ENCODE measurements around the gene SMARCAL1. TPM values are rescaled to one million over a fixed set of nuclear protein-coding genes. Genes with fewer than 3 reads are reported as not detected.

The SMARCAL1 gene
- total RNA-seq, 1 donor from 2014 or later, result 5.3 TPM

DNA sequence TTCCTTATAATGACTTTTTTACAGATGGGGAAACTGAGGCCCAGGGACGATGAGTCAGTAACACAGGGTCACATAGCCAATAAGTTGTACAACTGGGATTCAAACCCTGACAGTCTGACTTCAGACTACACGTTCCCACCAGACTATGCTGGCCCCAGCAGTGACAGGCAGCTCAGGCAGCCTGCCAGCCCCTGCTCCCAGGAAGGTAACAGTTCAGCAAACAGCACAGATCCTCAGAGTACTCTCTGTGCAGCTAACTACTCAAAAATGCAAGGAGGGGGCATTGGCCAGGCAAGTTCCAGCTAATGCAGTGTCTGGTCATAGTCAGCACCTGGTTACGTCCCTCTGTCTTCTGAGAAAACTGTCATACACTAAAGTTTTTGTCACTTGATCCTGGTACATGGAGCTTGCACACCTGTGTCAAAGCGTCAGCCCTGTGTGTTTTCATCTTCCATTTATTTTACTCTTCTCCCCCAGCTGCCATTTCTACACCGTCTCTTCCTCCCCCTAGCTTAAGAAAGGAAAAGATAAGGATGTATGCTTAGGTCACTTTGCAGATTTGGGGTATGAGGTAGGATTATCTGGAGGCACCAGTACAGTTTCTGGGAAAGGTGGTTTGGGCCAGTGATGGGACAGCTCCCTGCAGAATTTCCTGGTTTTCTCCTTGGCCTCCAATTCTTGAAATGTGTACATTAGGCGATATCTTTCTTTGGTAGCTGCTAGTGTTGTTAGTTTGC lies 4.5 kb downstream of the SMARCAL1 start:
- Histone ChIP-seq H3K4me3 (no peak overlapping the region), H3K4me1 (no peaks in the 10 kb centered on the region), H3K27me3 (no peaks in the 10 kb centered on the region), H3K27ac (no peak overlapping the region), H3K9me3 (no peaks in the 10 kb centered on the region), H3K36me3 (peaks cover 29 to 56% of the 10 kb centered on the region in 2 donors)
- intact Hi-C loops (cut with DNase I), result no loop called here
- TF ChIP-seq, protein P1, sequence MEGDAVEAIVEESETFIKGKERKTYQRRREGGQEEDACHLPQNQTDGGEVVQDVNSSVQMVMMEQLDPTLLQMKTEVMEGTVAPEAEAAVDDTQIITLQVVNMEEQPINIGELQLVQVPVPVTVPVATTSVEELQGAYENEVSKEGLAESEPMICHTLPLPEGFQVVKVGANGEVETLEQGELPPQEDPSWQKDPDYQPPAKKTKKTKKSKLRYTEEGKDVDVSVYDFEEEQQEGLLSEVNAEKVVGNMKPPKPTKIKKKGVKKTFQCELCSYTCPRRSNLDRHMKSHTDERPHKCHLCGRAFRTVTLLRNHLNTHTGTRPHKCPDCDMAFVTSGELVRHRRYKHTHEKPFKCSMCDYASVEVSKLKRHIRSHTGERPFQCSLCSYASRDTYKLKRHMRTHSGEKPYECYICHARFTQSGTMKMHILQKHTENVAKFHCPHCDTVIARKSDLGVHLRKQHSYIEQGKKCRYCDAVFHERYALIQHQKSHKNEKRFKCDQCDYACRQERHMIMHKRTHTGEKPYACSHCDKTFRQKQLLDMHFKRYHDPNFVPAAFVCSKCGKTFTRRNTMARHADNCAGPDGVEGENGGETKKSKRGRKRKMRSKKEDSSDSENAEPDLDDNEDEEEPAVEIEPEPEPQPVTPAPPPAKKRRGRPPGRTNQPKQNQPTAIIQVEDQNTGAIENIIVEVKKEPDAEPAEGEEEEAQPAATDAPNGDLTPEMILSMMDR (IDR thresholded peaks at IDR 0.05), result no peak
- no peak for DNase-seq (ENCODE audit: low spot score in 2 of 2)

DNA sequence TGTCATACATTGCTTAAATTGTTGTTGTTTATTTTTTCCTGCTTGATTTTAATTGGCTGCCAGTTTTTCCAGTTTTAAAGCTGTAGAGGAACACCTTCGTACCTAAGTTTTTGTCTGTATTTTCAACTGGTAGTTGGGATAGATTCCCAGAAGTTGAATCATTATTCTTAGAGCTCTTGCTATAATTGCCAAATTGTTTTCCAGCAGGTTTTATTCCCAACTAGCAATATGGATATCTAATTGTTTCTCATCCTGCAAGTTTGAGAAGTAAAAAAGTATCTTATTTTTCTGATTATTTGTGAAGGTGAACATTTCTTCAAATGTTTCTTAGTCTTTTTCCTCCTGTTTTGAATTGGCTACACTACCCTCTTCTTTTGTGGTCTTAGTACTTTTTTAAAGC lies 6.7 kb downstream of the SMARCAL1 start:
- H3K9me3 ChIP-seq, result no peaks in the 10 kb centered on the region
- no peaks in the 10 kb centered on the region for H3K27me3 ChIP-seq
- H3K27ac ChIP-seq, result no peak overlapping the region
- TF ChIP-seq, protein P1 (IDR thresholded peaks at IDR 0.05), result no peak
- no peak for DNase-seq (ENCODE audit: low spot score in 2 of 2)
- no peak overlapping the region for H3K4me3 ChIP-seq
- H3K4me1 ChIP-seq, result no peaks in the 10 kb centered on the region
- intact Hi-C loops (cut with DNase I), result no loop called here
- H3K36me3 ChIP-seq, result peaks cover 49 to 78% of the 10 kb centered on the region in 2 donors

DNA sequence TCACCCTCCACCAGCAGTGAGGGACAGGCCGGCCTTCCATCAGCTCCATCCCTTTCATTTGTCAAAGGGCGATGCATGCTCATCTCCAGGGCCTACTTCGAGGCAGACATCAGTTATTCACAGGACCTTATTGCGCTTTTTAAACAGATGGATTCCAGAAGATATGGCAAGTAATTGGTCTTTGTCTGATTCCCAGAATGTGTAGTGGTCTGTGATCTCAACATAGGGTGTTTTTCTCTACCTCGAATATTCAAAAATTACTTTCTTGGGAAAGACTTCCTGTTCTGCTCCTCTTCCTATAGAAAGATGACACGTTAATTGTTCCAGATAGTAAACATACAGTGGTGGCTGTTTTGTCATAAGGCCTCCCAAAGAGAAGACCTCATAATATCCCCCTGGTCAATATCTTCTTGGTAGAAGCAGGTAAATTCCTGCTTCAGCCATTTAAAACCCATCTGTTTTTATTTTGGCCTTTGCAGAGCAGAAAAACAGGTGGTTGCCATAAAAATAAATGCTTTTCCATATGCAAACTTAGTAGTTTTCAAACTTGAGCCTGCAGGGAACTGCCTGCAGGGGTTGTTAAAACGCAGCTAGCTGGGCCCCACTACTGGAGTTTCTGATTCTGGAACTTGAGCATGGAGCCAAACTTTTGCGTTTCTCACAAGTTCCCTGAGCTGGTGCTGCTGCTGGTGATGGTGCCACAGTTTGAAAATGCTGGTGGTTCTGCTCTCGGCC lies 8.2 kb downstream of the SMARCAL1 start:
- H3K36me3 ChIP-seq, result peaks cover 61 to 83% of the 10 kb centered on the region in 2 donors
- H3K4me1 ChIP-seq, result no peaks in the 10 kb centered on the region
- no peak overlapping the region for H3K4me3 ChIP-seq
- intact Hi-C loops (cut with DNase I), result no loop called here
- DNase-seq (ENCODE audit: low spot score in 2 of 2), result no peak
- no peak overlapping the region for H3K27ac ChIP-seq
- H3K9me3 ChIP-seq, result no peaks in the 10 kb centered on the region
- no peaks in the 10 kb centered on the region for H3K27me3 ChIP-seq
- TF ChIP-seq, protein P1 (IDR thresholded peaks at IDR 0.05), result no peak

DNA sequence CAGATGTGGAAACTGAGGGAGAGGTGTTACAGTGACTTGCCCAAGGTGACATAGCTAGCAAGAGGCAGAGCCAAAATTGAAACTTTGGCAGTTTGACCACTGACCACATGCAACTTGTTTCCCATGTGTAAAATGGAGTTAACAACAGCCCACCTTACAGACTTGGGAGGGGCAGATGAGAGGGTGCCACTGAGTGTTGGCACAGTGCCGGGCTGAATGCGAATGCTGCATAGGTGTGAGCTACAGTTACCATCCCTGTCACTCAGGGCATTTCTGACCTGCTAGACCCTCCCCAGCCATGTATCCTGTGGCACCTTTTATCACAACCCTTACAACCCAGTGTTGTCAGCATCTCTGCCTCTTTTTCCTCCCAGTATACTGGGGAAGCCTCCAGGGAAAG lies 10.8 kb downstream of the SMARCAL1 start:
- DNase-seq (ENCODE audit: low spot score in 2 of 2), result no peak
- intact Hi-C loops (cut with DNase I), result no loop called here
- H3K9me3 ChIP-seq, result no peaks in the 10 kb centered on the region
- no peaks in the 10 kb centered on the region for H3K4me1 ChIP-seq
- H3K36me3 ChIP-seq, result peaks cover 52 to 77% of the 10 kb centered on the region in 2 donors
- H3K27ac ChIP-seq, result no peak overlapping the region
- no peaks in the 10 kb centered on the region for H3K27me3 ChIP-seq
- H3K4me3 ChIP-seq, result no peak overlapping the region
- TF ChIP-seq, protein P1 (IDR thresholded peaks at IDR 0.05), result no peak

DNA sequence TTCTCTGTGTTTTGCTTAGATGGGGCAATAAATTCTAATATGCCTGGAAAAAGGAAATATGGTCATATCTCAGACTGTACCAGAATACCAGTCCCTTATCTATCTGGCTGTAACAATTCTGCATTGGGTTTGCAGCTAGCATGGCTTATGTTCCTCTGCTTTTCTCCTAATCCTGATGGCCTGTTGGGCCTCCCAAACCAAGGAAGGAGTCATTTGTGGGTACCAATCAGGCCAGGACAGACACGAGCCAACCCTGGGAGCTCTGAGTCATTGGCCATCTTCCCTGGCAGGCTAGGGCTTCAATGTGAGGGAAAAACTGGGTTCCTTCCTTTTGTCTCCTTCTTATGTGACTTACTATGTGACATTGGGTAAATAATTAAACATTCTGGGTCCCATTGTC lies 12.0 kb downstream of the SMARCAL1 start:
- no peak for DNase-seq (ENCODE audit: low spot score in 2 of 2)
- H3K9me3 ChIP-seq, result no peaks in the 10 kb centered on the region
- TF ChIP-seq, protein P1 (IDR thresholded peaks at IDR 0.05), result no peak
- H3K4me1 ChIP-seq, result no peaks in the 10 kb centered on the region
- no peak overlapping the region for H3K27ac ChIP-seq
- no peak overlapping the region for H3K4me3 ChIP-seq
- H3K36me3 ChIP-seq, result peaks cover 60 to 85% of the 10 kb centered on the region in 2 donors
- intact Hi-C loops (cut with DNase I), result no loop called here
- no peaks in the 10 kb centered on the region for H3K27me3 ChIP-seq
